GM19324 (cell line): ENCODE measurements around the gene DIAPH3.
"Not testable (repeated sequence)": the region's sequence is repeated elsewhere in the genome, so short reads cannot be mapped to it uniquely, and the experiment has no call there.

Experiments
- ATAC-seq: cut with Tn5 transposase; IDR thresholded peaks from one replicate; pipeline ENCODE4 v1.9.1; 2021; ENCODE audit warnings: mild to moderate bottlenecking, moderate library complexity; ENCODE audit not compliant: unreplicated experiment, low FRiP score

The DIAPH3 gene, protein sequence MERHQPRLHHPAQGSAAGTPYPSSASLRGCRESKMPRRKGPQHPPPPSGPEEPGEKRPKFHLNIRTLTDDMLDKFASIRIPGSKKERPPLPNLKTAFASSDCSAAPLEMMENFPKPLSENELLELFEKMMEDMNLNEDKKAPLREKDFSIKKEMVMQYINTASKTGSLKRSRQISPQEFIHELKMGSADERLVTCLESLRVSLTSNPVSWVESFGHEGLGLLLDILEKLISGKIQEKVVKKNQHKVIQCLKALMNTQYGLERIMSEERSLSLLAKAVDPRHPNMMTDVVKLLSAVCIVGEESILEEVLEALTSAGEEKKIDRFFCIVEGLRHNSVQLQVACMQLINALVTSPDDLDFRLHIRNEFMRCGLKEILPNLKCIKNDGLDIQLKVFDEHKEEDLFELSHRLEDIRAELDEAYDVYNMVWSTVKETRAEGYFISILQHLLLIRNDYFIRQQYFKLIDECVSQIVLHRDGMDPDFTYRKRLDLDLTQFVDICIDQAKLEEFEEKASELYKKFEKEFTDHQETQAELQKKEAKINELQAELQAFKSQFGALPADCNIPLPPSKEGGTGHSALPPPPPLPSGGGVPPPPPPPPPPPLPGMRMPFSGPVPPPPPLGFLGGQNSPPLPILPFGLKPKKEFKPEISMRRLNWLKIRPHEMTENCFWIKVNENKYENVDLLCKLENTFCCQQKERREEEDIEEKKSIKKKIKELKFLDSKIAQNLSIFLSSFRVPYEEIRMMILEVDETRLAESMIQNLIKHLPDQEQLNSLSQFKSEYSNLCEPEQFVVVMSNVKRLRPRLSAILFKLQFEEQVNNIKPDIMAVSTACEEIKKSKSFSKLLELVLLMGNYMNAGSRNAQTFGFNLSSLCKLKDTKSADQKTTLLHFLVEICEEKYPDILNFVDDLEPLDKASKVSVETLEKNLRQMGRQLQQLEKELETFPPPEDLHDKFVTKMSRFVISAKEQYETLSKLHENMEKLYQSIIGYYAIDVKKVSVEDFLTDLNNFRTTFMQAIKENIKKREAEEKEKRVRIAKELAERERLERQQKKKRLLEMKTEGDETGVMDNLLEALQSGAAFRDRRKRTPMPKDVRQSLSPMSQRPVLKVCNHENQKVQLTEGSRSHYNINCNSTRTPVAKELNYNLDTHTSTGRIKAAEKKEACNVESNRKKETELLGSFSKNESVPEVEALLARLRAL

DNA sequence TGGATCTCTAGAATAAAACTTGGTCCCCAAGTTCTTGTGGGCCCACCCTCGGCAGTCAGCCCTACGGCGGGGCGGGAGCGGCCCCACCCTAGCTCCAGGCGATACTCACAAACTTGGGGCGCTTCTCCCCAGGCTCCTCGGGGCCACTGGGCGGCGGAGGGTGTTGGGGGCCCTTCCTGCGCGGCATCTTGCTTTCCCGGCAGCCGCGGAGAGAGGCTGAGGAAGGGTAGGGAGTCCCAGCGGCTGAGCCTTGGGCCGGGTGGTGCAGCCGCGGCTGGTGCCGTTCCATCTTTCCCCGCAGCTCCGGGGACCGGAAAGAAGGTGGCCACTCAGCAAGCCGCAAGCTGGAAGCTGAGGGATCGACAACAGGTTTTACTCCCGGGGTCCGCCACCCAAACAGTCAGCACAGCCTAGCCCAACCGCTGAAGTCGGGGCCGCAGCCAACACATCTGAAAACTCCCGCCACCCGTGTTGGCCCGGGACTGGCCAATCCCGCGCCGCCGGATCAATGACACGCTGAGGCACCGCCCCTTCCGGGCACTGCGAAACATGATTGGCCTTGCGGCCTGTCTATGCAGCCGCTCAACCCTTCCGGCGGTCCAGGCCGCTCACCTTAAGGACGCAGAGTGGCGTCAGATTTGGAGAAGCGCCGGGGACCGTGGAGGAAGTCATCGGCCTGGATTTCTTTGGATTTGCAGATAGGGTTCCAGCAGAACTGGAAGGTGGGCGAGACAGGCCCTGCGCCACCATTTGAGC is at the start of gene DIAPH3:
Gene DIAPH3, minus strand, starts transcription at position 451 of the 756 bp plus-strand sequence. Its CDS starts 162 bp downstream, at position 289.
- peak; percentile 100 for ATAC-seq

DNA sequence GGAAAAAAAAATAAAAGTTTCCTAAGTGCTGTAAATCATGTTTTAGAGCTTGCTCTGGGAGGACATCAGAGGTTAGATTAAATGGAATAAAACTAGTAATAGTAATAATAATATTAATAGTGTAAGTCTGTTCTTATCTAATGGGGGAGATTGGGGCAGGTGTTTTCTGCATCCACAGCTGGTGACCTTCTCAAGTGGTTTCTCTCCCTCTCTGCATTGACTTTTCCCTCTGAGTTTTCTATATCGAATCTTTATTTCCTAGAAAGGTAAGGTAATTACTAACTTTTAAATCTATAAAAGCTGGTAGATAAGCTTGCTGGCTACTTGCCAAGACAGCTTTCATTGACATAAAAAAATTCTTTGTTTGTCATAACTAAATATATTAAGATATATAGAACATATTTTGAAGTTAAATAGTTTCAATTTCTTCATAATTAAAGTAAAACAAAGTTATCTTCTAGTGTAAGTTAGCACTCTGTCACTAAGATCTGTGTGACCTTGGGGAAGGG is 49.6 kb upstream of the DIAPH3 start:
- no peak for ATAC-seq

DNA sequence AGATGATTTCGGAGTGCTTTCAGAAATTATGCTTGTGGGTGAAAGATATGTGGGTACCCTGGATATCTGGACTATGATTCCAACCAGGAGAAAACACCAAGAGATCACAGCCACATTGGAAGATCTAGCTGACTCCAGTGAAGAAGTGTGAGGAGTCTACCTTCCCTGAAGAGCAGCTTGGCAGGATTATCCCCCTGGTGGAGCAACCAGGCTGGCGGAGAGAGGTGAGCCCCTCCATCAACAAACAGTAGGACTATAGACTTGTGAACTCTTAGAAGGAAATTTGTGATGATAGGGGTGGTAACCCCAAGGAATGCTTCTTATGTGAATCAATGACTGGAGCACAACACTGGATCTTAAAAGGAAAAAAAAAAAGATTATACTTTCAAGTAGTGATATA is 47.8 kb upstream of the DIAPH3 start:
- no peak for ATAC-seq

DNA sequence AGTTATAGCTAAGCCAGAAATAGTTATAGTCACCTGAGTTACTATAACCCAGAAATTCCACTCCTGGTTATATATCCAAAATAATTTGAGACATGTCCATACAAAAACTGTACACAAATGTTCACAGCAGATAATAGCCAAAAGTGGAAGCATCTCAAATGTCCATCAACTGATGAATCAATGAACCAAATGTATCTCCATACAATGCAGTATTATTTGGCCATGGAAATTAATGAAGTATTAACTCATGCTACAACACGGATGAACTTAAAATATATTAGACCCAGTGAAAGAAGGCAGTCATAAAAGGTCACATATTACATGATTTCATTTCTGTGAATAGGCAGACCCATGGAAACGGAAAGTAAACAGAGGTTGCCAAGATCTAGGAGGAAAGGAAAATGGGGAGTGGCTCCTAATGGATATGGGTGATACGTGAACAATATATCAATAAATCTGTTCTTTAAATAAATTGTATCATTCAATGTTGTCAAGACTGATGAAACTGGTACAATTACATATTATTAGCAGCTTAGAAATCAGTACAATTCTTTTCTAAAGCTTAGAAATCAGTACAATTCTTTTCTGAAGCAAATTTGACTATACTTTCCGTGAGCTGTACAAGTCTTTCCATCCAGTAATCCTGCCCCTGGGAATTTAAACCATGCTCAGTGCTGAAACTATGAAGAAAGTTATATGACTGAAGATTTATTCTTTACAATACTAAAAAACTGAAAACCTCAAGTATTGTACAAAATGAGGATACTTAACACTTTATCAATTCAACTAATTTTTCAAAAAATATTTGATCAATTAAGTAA is 47.0 kb upstream of the DIAPH3 start:
- no peak for ATAC-seq

DNA sequence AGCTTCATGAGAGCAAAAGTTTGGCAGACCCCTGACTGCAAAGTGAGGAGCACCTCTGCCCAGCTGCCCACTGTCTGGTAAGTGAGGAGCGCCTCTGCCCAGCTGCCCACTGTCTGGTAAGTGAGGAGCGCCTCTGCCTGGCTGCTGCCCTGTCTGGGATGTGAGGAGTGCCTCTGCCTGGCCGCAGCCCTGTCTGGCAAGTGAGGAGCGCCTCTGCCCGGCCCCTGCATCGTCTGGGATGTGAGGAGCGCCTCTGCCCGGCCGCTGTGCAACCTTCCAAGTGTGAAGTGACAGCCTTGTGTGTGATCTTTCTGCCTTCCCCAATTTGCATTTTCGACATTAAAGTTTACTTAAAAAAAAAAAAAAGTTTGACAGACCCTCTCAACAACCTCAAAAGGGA is 41.8 kb upstream of the DIAPH3 start:
- ATAC-seq, result not testable (repeated sequence)

DNA sequence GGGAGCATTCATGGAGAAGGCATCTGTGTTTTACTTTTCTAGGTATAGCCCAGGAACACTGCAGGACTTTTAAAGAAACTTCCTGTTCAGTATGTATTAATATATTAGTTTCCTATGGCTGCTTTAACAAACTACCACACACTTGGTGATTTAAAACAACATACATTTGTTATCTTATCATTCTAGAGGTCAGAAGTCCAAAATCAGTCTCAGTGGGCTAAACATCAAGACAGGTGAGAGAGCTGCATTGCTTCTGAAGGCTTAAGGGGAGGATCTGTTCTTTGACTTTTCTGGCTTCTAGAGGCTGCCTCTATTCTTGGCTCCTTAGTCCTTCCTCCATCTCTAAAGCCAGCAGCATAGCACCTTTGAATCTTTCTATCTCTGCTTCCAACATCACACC is 37.6 kb upstream of the DIAPH3 start:
- no peak for ATAC-seq

DNA sequence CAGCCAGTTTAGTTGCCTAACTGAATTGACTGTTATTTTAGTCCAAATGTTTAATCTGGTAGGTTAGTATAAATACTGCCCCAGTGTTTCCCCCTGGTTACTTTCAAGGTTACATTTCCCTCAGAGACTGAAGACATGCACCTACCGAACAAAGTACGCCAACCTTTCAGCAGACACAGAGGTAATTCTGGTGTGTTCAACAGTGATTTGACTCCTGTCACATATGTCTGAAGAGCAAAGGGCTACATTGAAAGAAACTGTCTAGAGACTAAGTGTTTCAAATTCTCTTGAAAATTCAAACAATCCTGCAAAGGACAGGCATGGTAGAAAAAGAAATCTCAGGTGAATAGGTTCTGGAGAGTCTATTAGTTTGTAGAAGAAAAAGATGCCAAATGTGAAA is 32.2 kb upstream of the DIAPH3 start:
- not testable (repeated sequence) for ATAC-seq

DNA sequence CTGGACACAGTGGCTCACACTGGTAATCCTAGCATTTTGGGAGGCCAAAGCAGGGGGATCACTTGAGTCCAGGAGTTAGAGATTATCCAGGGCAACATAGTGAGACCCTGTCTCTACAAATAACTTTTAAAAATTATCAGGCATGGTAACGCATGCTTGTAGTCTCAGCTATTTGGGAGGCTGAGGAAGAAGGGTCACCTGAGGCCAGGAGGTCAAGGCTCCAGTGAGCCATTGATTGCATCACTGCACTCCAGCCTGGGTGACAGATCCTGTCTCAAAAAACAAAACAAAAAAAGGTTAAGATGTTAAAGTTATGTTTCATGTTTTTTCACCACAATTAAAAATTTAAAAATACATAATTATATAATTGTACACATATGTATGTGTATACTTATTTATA is 19.2 kb upstream of the DIAPH3 start:
- ATAC-seq, result no peak

DNA sequence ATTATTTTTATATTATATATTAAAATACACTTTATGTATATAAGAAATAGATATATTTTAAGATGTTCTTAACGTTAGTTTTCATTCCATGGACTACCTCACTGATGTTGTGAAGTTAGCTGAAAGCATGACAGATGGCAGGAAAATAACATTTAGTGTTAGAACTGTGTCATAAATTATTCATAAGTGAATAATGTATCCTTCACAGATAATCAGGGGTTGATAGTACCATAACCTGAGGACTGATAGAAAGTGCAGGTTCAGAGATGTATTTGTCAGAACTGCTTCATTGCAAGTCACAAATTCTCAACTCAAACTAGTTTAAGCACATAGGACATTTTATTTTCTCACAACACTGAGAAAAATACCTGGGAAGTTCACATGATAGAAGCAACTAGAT is 14.6 kb upstream of the DIAPH3 start:
- ATAC-seq, result no peak

DNA sequence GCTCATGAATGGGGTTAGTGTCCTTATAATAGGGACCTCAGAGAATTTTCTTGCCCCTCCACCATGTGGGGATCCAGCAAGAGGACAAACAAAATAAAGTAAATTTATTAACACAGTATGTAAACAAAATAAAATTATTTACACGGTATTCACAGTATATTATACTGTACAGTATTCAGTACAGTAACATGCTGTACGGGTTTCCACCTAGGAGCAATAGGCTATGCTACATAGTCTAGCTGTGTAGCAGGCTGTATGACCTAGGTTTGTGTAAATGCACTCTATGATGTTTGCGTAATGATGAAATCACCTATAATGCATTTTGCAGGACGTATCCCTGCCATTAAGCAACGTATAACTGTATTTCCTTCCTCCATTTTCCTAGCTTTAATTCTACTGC is 11.8 kb upstream of the DIAPH3 start:
- ATAC-seq, result no peak

DNA sequence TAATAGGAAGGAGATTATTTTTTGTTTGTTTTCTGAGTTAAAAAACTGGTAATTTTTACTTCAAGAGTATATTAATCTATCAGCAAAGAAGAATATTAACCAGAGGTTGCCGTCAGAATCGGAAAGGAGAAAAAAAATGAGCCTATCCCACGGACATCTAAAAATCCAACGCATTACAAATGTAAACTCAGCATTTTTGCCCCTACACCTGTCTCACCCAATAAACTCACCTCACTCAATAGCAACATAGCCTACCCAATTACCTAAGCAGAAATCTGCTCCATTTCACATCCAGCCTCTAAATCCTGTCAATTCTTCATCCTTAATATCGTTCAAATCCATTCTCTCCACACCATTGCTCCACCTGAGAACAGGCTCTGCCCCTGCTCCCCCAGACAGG is 10.4 kb upstream of the DIAPH3 start:
- no peak for ATAC-seq

DNA sequence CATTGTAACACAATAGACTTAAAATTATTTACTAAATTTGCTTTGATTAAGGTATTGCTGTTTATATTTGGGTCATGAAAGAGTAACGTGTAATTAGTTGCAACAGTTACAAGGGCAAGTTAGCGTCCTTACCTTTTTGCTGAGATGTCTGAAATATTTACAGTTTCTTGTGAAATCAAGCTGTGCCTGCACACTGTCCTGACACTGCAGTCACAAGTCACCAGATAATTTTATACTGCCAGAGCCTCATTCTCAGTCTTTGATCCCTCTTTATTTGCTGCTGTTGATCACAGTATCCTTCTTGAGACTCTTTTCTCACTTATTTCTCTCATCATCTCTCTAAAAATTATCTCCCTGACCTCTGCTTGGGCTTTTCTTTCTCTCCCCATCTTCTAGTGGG is 8.4 kb upstream of the DIAPH3 start:
- no peak for ATAC-seq

DNA sequence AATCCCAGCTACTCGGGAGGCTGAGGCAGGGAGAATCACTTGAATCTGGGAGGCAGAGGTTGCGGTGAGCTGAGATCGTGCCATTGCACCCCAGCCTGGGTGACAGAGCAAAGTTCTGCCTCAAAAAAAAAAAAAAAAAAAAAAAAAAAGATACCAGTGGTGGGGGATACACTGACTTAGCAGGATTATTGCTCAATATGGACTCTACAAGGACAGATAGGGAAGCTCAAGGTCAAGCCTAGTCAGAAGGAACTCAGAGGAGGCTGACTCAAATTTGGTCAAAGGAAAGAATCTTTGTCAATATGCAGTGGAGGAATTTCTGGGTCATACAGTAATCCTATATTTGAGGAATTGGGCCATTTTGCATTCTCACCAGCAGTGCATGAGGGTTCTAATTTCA is 6.7 kb upstream of the DIAPH3 start:
- no peak for ATAC-seq

DNA sequence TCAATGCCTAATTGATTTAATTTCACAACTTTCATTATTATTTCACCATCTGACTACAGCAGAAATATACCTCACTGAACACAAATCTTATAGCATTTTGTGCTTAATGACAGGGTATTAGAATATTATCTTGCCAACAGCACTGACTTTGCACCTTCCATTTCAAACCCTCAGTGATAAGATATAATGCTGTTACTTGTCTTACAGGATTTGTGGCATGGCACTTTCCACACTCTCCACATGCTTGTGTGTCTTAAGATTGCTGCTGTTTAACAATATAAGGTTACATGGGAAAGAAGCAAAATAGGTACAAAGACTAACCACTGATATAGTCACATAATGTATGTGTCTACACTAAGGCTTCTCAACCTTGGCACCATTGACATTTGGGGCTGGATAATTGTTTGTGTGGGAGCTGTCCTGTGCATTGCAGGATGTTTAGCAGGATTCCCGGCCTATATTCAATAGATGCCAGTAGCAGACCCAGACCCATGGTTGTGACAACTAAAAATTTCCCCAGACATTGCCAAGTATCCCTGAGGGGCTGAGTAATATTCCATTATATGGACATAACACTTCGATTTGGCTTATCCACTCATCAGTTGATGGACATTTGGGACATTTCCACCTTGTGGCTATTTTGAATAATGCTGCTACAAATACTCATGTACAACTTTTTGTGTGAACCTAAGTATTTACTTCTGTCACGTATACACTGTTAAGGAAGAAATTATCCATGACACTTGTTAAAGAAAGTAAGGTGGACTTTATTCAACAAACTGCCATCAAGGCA is 5.7 kb upstream of the DIAPH3 start:
- ATAC-seq, result no peak

DNA sequence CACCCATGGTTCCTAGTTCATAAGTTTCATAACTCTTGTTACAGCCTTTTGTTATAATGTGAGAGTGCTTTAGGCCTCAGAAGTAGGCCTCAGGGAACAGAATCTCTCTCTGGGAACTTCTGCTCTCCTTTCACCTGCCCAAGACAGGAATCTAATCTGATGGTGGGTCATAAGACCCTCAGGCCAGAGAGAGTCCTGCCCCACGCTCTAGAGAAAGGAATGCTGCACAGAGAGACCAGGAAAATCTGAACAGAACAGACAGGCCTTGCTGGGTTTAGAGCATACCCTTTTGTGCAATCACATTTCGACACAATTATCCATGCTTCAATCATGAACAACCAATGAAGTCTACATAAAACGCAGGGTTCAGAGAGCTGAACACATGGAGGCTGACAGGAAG is 3.4 kb upstream of the DIAPH3 start:
- no peak for ATAC-seq

DNA sequence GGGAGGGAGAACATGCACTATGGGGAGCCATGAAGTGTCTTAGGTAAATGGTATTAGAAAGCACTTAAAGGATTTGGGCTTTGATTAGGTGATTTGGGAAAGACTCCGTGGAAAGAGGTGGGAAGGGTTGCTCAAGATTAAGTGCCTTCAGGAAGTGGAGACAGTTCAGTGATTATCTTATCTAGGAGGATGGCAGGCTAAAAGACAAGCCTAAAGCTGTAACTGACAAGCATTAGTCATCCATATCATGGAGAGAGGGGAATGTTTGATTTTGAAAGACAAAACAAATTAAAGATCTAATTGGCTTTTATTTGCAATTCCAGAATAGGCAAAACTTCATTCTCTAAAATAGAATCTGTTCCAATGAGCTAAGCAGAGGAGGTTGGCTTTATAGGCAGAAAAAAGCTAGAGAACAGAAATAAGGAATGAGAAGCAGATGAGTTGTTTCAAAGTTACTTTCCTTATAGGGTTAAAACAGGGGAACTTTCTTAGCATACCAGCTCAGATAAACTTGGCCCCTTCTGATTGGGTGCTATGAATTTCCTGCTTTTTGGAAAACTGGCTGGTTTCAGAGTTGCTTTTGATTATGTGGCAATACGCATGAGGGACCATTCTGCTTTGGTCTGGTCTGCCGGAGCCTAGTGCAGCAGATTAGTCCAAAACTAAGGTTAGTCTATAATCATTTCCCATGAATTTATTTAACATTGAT is 1.8 kb upstream of the DIAPH3 start:
- no peak for ATAC-seq

DNA sequence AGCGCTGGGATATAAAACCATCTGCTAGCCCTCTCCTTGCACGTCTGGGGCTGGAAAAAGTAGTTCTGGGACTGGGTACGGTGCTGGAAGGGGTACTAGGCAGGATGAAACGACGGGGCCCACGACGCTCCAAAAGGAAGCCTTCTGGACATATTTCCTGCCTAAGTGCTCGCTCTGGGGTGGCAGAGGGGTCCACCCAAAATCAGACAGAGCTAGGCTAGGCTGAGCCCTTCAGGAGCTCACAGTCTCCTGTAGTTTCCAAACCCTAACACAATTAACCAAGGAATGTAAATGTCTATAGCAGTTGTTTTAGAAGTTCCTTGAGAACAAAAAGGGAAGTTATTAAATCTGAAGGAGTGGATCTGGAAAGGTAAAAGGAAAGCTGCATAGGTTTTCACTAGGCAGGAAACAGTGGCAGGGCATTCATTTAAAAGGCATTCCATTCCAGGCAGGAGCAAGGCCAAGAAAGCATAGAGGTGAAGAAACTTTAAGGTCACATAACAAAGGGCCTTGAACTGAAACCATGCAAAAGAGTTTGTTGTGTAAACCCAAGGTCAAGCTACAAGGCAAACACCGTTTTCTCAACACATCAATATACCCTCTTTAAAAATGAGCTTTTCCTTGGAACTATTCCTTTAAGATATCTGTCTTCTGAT is 634 bp upstream of the DIAPH3 start:
- ATAC-seq, result peak; percentile 31
